Testis (tissue), 3 donors: ENCODE measurements around the gene MTUS2. TPM values are rescaled to one million over a fixed set of nuclear protein-coding genes. Genes with fewer than 3 reads are reported as not detected.

Experiments
- DNase-seq: peaks from one replicate; pipeline ENCODE4 v3.0.0-alpha.2; 2019
- H3K27ac ChIP-seq, 2 donors: fragments of 200-600 bp; sonication (generic); one replicate each; pipeline ENCODE4 v1.5.1; 2019
- H3K27me3 ChIP-seq: fragments of 200-600 bp; sonication (generic); one replicate; pipeline ENCODE4 v1.5.1; 2019
- H3K36me3 ChIP-seq: fragments of 200-600 bp; sonication (generic); one replicate; pipeline ENCODE4 v1.5.1; 2017; ENCODE audit warnings: low read depth; ENCODE audit errors: missing control alignments
- H3K4me1 ChIP-seq: fragments of 200-600 bp; sonication (generic); one replicate; pipeline ENCODE4 v1.5.1; 2019
- H3K4me3 ChIP-seq, 2 donors: fragments of 200-600 bp; sonication (generic); one replicate each; pipeline ENCODE4 v1.5.1; 2017 to 2019
- H3K9me3 ChIP-seq: fragments of 200-600 bp; sonication (generic); one replicate; pipeline ENCODE4 v1.5.1; 2017
- POLR2A ChIP-seq: fragments of 450-650 bp; IDR thresholded peaks from one replicate; pipeline ENCODE4 v1.6.1; 2017; ENCODE audit warnings: antibody characterized with exemption, mild to moderate bottlenecking, moderate library complexity
- WGBS, 2 donors: methylation state at CpG; one replicate each; pipeline ENCODE4 v1.1.5; 2018; 5-methylcytosine and 5-hydroxymethylcytosine counted together
- intact Hi-C: fragments of 100-400 bp; cut with DNase I; formaldehyde crosslinking; loops from one replicate; pipeline ENCODE4 v1.15.1; 2023; ENCODE audit warnings: low total_unique reads
- polyA plus RNA-seq: library from polyadenylated mRNA; stranded (reverse); fragments of 350-450 nt; fragmentation: Illumina TruSeq; extraction: RNeasy Lipid Tissue Mini Kit (QIAGEN cat#74804); gene quantifications from one replicate; pipeline ENCODE4 v1.2.3, GENCODE V29; 2014; ENCODE audit warnings: low read depth, low replicate concordance; ENCODE audit not compliant: insufficient read depth
- total RNA-seq, 2 donors: library from RNA; depleted of rRNA; stranded (reverse); fragments of >200 nt; gene quantifications; one replicate each; pipeline ENCODE4 v1.2.3, GENCODE V29; 2016
- TF ChIP-seq, protein P1 (sequence below), 3 experiments: fragments of 450-650 bp in 2 of 3; fragments of 200-600 bp in 1 of 3; sonication (generic) in 1 of 3; IDR thresholded peaks; one replicate each; pipeline ENCODE4 v1.5.1; 2016 to 2019; ENCODE audit warnings: antibody characterized with exemption in 3 of 3, mild to moderate bottlenecking in 2 of 3, moderate library complexity in 1 of 3

The MTUS2 gene
- total and polyA plus RNA-seq, 3 donors from 2014 or later, result 2.1 to 9.2 (median 8.3) TPM

- intact Hi-C loops, result no loop called here
- H3K27me3 ChIP-seq, result no peaks in the 10 kb centered on the region
- DNase-seq, result no peak
- H3K36me3 ChIP-seq, result no peaks in the 10 kb centered on the region
- H3K4me1 ChIP-seq, result no peaks in the 10 kb centered on the region
- no peaks in the 10 kb centered on the region for H3K9me3 ChIP-seq
- WGBS, 2 donors, result 80 to 92% methylated on average over 2 of the region's 2 CpGs
- no peak overlapping the region for H3K4me3 ChIP-seq
- no peak for TF ChIP-seq POLR2A
- TF ChIP-seq, protein P1, sequence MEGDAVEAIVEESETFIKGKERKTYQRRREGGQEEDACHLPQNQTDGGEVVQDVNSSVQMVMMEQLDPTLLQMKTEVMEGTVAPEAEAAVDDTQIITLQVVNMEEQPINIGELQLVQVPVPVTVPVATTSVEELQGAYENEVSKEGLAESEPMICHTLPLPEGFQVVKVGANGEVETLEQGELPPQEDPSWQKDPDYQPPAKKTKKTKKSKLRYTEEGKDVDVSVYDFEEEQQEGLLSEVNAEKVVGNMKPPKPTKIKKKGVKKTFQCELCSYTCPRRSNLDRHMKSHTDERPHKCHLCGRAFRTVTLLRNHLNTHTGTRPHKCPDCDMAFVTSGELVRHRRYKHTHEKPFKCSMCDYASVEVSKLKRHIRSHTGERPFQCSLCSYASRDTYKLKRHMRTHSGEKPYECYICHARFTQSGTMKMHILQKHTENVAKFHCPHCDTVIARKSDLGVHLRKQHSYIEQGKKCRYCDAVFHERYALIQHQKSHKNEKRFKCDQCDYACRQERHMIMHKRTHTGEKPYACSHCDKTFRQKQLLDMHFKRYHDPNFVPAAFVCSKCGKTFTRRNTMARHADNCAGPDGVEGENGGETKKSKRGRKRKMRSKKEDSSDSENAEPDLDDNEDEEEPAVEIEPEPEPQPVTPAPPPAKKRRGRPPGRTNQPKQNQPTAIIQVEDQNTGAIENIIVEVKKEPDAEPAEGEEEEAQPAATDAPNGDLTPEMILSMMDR (IDR thresholded peaks at IDR 0.05), result no peak
- H3K27ac ChIP-seq, result no peak overlapping the region
These were observed 122.8 kb downstream of the MTUS2 start for GRCh38 chr13:28942906-28943305.

DNA sequence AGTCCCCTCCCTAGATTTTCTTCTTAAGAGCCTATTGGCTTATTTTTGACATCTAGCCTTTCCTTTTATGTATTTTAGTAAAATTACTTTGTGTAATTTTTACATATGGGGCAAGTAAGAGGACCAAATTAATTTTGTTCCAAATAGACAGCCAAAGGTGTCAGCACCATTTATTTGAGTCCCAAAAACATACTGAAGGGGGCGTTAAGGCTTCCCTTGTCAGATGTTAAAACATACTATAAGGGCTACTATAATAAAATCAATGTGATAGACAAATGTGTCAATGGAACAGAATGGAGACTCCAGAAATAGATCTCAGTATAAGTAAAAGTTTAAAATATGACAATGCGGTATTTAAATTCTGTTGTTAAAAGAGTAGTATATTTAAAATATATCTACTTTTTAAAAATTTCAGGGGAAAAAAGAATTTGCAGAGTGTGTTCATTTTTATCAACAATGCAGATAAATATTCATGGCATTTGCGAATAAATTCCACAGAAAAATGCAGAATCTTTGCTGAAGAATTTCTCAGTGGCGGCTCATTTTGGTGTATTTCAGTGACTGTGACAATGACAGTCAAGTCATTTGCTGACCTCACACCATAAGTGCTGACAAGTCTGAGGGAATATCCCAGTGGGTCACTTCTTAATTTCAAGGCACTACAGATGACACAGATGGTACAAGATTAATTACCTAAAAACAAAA lies 133.7 kb downstream of the MTUS2 start:
- Histone ChIP-seq H3K27me3 (no peaks in the 10 kb centered on the region), H3K4me1 (no peaks in the 10 kb centered on the region), H3K4me3 (no peak overlapping the region), H3K27ac (no peak overlapping the region), H3K36me3 (no peaks in the 10 kb centered on the region), H3K9me3 (no peaks in the 10 kb centered on the region)
- TF ChIP-seq POLR2A, result no peak
- TF ChIP-seq, protein P1 (IDR thresholded peaks at IDR 0.05), result no peak
- no peak for DNase-seq
- intact Hi-C loops, result no loop called here
- WGBS, 2 donors, result 87 to 88% methylated on average over 4 of the region's 4 CpGs

DNA sequence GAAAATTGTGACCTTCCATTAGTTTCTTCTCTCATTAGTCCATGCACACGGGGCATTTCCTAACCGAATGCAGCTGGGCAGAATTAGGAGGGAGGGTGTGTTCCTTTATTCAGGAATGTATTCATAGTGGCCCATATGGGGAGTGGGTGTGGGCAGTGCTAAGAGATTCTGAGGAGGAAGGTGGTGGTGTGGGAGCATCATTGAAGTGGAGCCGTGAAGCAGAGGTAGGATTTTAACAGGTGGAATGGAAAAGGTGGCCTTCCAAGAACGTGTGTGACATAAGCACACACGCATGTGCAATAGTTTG lies 134.2 kb downstream of the MTUS2 start:
- Histone ChIP-seq H3K27ac (no peak overlapping the region), H3K9me3 (no peaks in the 10 kb centered on the region), H3K27me3 (no peaks in the 10 kb centered on the region), H3K4me3 (no peak overlapping the region), H3K4me1 (no peaks in the 10 kb centered on the region), H3K36me3 (no peaks in the 10 kb centered on the region)
- WGBS, 2 donors, result 75 to 80% methylated on average over 5 of the region's 5 CpGs
- intact Hi-C loops, result no loop called here
- DNase-seq, result no peak
- TF ChIP-seq, protein P1 (IDR thresholded peaks at IDR 0.05), result no peak
- TF ChIP-seq POLR2A, result no peak

DNA sequence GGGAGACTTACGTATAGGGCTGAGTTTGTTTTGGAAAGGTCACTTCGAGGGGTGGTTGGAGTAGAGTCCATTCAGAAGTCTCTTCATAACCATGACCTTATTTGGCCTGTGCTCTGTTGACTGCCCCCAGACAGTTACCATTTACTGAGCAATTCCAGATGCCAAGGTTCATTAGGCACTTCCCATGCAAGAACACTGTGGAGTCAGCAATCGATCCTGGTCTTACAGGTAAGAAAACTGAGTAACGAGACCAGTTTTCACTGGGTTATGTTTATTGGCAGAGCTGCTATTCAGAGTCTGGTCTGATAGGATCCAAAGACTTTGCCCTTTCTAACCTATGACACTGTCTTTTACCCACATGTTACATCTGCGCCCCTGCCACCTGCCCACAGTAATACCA lies 134.7 kb downstream of the MTUS2 start:
- no peak overlapping the region for H3K27ac ChIP-seq
- no peaks in the 10 kb centered on the region for H3K9me3 ChIP-seq
- TF ChIP-seq, protein P1 (IDR thresholded peaks at IDR 0.05), result no peak
- TF ChIP-seq POLR2A, result no peak
- H3K36me3 ChIP-seq, result no peaks in the 10 kb centered on the region
- intact Hi-C loops, result no loop called here
- DNase-seq, result no peak
- H3K4me3 ChIP-seq, result no peak overlapping the region
- WGBS, 2 donors, result 77 to 84% methylated on average over 5 of the region's 5 CpGs
- no peaks in the 10 kb centered on the region for H3K27me3 ChIP-seq
- no peaks in the 10 kb centered on the region for H3K4me1 ChIP-seq
